ENCODE data around the gene SLC7A8.

Gene SLC7A8

GRCh38 chr14:23121361-23121771 is 62.1 kb downstream of the SLC7A8 start:
- TF ChIP-seq TEAD4 (IDR thresholded peaks at IDR 0.05): no peak
- no peak for TF ChIP-seq RAD21 (IDR thresholded peaks at IDR 0.05; ENCODE audit: low read depth)
- no peak for TF ChIP-seq CEBPB (IDR thresholded peaks at IDR 0.05)
- no peak for TF ChIP-seq USF1 (IDR thresholded peaks at IDR 0.05)
- TF ChIP-seq REST (IDR thresholded peaks at IDR 0.05; ENCODE audit: low read depth): no peak
- TF ChIP-seq FOXM1 (IDR thresholded peaks at IDR 0.05; ENCODE audit: borderline replicate concordance, low read depth): no peak
- no peak for TF ChIP-seq TAF1 (IDR thresholded peaks at IDR 0.05; ENCODE audit: low read depth)
- no peak for TF ChIP-seq EGR1 (IDR thresholded peaks at IDR 0.05)
- TF ChIP-seq CREB1 (IDR thresholded peaks at IDR 0.05; ENCODE audit: low read depth): no peak
- no peak for TF ChIP-seq YY1 (IDR thresholded peaks at IDR 0.05; ENCODE audit: low read depth)
- TF ChIP-seq ZBTB7A (IDR thresholded peaks at IDR 0.05; ENCODE audit: low read depth): no peak
- no peak for TF ChIP-seq TCF12 (IDR thresholded peaks at IDR 0.05; ENCODE audit: low read depth)
- no peak for TF ChIP-seq EP300 (IDR thresholded peaks at IDR 0.05; ENCODE audit: borderline replicate concordance)

GRCh38 chr14:23120541-23121251 is 62.8 kb downstream of the SLC7A8 start:
- TF ChIP-seq RAD21 (IDR thresholded peaks at IDR 0.05; ENCODE audit: low read depth) (peak; percentile 99), FOXM1 (IDR thresholded peaks at IDR 0.05; ENCODE audit: borderline replicate concordance, low read depth) (no peak), TEAD4 (IDR thresholded peaks at IDR 0.05) (no peak), TCF12 (IDR thresholded peaks at IDR 0.05; ENCODE audit: low read depth) (peak; percentile 29; the same call in 1 of the 2 replicates)

GRCh38 chr14:23119363-23120327 is 63.8 kb downstream of the SLC7A8 start:
- TF ChIP-seq TAF1 (IDR thresholded peaks at IDR 0.05; ENCODE audit: low read depth): no peak
- TF ChIP-seq REST (IDR thresholded peaks at IDR 0.05; ENCODE audit: low read depth): no peak
- no peak for TF ChIP-seq ZBTB7A (IDR thresholded peaks at IDR 0.05; ENCODE audit: low read depth)
- no peak for TF ChIP-seq CEBPB (IDR thresholded peaks at IDR 0.05)
- TF ChIP-seq RAD21 (IDR thresholded peaks at IDR 0.05; ENCODE audit: low read depth): no peak
- TF ChIP-seq EP300 (IDR thresholded peaks at IDR 0.05; ENCODE audit: borderline replicate concordance): no peak
- TF ChIP-seq CREB1 (IDR thresholded peaks at IDR 0.05; ENCODE audit: low read depth): no peak
- TF ChIP-seq TCF12 (IDR thresholded peaks at IDR 0.05; ENCODE audit: low read depth): no peak
- TF ChIP-seq YY1 (IDR thresholded peaks at IDR 0.05; ENCODE audit: low read depth): no peak
- TF ChIP-seq TEAD4 (IDR thresholded peaks at IDR 0.05): no peak
- TF ChIP-seq NFIC (IDR thresholded peaks at IDR 0.05): no peak
- no peak for TF ChIP-seq FOXM1 (IDR thresholded peaks at IDR 0.05; ENCODE audit: borderline replicate concordance, low read depth)
- TF ChIP-seq MAX (IDR thresholded peaks at IDR 0.05): no peak
- TF ChIP-seq EGR1 (IDR thresholded peaks at IDR 0.05): no peak
- no peak for TF ChIP-seq USF1 (IDR thresholded peaks at IDR 0.05)

GRCh38 chr14:23118506-23119362 is 64.7 kb downstream of the SLC7A8 start, which contains the start of gene CEBPE:
Gene CEBPE (minus strand): TSS chr14:23119255. CDS start chr14:23119091, 164 bp downstream.
- TF ChIP-seq NFIC (IDR thresholded peaks at IDR 0.05) (no peak), MAX (IDR thresholded peaks at IDR 0.05) (no peak), EP300 (IDR thresholded peaks at IDR 0.05; ENCODE audit: borderline replicate concordance) (no peak), YY1 (IDR thresholded peaks at IDR 0.05; ENCODE audit: low read depth) (no peak), TAF1 (IDR thresholded peaks at IDR 0.05; ENCODE audit: low read depth) (no peak), USF1 (IDR thresholded peaks at IDR 0.05) (no peak), FOXM1 (IDR thresholded peaks at IDR 0.05; ENCODE audit: borderline replicate concordance, low read depth) (no peak), REST (IDR thresholded peaks at IDR 0.05; ENCODE audit: low read depth) (no peak), TEAD4 (IDR thresholded peaks at IDR 0.05) (no peak), CREB1 (IDR thresholded peaks at IDR 0.05; ENCODE audit: low read depth) (no peak), CEBPB (IDR thresholded peaks at IDR 0.05) (no peak), RAD21 (IDR thresholded peaks at IDR 0.05; ENCODE audit: low read depth) (no peak), ZBTB7A (IDR thresholded peaks at IDR 0.05; ENCODE audit: low read depth) (no peak), TCF12 (IDR thresholded peaks at IDR 0.05; ENCODE audit: low read depth) (no peak), EGR1 (IDR thresholded peaks at IDR 0.05) (no peak)

All from Ishikawa (cell line).